Fibroblast of mammary gland (primary cell): ENCODE data around the gene CBLN3.

Source experiments
- DNase-seq: peaks from one replicate; pipeline ENCODE4 v3.0.0-alpha.2; 2010; ENCODE audit warnings: low read depth
- H3K4me3 ChIP-seq: 2 replicates; pipeline ENCODE4 v1.5.1; 2011; ENCODE audit warnings: low read depth, mild to moderate bottlenecking, low read length, moderate library complexity; ENCODE audit not compliant: control insufficient read depth
- TF ChIP-seq, protein P1 (sequence below): conservative IDR thresholded peaks from 2 replicates; pipeline ENCODE4 v1.5.1; 2011; ENCODE audit warnings: low read depth, low read length, inconsistent platforms; ENCODE audit not compliant: control insufficient read depth, insufficient read depth

Gene CBLN3

DNA sequence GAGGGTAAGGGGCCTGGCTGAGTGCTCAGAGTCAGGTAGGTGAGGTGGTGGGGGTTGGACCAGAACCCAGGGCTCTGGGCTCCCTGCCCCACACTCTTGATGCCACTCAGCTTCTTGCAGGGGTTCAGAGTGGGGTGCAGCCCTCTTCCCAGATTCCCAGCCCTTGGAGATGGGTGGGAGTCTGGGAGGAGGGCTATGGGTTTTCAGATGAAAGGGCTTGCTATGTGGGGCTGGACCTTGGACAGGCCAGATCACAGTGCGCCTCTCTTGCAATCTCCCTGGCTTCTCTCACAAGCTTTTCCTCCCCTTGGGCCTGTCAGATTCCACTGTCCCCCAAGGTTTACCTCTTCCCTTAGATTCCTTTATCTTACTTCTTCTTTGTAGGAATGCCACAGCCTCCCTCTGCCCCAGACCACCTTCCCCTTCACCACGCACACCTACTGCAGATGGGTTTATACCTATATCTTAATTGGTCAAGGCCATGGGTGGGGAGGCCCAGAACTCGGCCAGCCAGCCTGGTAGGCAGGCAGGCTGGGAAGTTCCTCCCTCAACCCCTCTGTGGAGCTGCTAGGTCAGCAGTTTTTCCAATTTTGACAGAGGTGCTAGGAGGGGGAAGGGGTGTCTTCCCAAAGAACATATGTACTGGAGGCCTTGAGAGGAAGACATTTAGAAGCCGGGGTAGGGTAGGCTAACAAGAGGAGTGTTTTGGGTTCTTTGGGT lies 29.3 kb downstream of the CBLN3 start:
- TF ChIP-seq, protein P1, sequence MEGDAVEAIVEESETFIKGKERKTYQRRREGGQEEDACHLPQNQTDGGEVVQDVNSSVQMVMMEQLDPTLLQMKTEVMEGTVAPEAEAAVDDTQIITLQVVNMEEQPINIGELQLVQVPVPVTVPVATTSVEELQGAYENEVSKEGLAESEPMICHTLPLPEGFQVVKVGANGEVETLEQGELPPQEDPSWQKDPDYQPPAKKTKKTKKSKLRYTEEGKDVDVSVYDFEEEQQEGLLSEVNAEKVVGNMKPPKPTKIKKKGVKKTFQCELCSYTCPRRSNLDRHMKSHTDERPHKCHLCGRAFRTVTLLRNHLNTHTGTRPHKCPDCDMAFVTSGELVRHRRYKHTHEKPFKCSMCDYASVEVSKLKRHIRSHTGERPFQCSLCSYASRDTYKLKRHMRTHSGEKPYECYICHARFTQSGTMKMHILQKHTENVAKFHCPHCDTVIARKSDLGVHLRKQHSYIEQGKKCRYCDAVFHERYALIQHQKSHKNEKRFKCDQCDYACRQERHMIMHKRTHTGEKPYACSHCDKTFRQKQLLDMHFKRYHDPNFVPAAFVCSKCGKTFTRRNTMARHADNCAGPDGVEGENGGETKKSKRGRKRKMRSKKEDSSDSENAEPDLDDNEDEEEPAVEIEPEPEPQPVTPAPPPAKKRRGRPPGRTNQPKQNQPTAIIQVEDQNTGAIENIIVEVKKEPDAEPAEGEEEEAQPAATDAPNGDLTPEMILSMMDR = no peak
- no peak overlapping the region for H3K4me3 ChIP-seq

DNA sequence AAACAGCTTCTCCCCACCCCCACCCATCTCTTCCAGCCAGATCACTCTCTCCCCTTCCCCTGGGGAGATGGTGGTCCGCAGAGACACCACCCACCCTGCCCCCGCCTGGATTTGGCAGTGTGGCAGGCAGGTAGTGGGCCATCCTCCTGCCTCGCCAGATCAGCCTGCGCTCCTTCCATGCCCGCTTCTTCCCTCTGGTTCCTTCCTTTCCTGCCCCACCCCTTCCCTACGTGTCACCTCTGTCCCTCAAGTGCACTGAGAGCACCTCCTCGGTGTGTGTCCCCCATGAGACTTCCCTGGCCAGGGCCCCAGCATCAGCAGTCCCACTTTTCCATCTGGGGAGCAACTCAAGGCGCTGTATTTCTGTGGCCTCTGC lies 30.0 kb downstream of the CBLN3 start:
- DNase-seq = no peak
- peak overlapping the region; percentile 51 for H3K4me3 ChIP-seq
- TF ChIP-seq, protein P1 = no peak

More for the DNA sequence above, 29.3 kb downstream of the CBLN3 start:
- no peak for DNase-seq

DNA sequence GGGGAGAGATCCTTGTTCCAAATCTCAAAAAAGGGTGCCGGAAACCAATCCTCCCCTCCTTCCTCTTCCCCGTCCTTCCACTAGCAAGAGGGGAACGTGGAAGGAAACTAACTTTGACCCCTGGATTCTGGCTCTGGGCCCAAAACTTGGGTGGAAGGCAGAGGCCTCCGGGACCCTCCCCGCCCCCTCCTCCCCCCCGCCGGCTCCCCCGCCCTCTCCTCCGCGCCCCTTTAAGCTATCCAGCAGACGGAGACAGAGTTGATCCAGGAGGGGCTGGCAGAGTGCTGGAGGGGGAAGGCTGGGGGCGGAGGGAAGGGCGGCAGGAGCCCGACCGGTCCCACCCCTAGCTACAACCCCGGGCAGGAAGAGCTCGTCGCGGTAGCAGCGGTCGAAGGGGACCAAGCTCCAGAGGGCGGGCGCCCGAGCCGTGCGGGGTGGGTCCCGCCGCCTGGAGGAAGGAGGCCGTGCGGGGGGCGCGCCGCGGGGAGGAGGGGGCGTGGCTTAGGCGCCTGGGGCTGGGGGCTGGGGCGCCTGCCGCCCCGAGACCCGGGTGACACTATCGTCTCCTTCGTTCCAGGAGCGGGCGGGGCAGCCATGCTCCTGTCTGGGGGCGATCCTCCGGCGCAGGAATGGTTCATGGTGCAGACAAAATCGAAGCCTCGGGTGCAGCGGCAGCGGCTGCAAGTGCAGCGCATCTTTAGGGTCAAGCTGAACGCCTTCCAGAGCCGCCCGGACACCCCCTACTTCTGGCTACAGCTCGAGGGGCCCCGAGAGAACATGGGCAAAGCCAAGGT lies 30.6 kb downstream of the CBLN3 start, which contains the start of gene NYNRIN:
Gene NYNRIN (plus strand): TSS at position 351 of the 794 bp plus-strand sequence. CDS start 244 bp downstream, at position 595.
- TF ChIP-seq, protein P1 = no peak
- DNase-seq = peak; percentile 20
- peak within 1 kb of the TSS; percentile 51 for H3K4me3 ChIP-seq

DNA sequence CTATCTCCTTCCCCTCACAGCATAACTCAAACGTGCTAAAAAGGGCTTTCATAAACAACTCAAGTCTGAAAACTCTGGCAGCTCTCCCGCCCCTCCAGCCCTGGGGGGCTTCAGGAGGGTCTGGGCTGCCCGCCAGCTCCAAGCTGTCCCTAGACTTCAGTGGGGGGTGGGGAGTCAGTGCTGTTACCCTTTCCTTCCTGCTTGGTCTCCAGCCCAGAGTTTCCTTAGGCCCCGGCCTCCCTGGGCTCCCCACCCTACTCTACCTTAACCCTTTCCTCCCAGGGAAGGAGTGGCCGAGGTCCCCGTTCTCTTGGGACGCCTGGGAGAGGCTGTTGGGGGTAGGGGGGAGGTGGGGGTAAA lies 31.2 kb downstream of the CBLN3 start:
- no peak for DNase-seq
- TF ChIP-seq, protein P1 = no peak
- peak overlapping the region; percentile 51 for H3K4me3 ChIP-seq

DNA sequence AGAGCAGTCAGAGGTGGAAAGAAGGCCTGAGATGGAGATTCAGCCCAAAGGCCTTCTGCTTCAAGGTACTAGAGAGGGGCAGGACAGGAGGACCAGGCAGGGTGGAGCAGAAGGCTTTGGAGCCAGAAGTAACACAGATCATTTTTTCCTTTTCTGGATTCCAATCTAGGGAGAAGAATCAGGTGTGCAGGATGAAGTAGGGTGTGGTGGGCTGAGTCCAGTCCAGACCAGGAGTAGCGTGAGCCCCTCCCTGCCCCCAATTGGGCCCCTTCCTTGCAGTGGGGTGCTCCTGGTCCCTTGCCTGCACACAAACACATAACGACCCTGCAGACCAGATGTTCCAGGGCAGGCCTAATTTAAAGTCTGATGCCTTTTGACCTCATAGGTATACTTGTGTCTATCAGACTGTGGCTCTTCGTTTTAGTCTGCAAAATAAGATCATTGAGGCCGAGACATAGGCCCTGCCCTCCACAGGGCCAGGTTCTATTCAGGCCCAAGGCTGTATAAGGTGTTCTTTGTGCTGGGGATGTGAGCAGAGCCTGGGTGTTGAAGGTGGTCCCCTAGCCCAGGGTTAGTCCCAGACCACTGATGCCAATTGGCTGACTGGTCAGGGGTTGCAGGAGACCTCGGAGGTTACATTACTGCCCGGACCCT lies 31.7 kb downstream of the CBLN3 start:
- H3K4me3 ChIP-seq = no peak overlapping the region
- DNase-seq = no peak
- TF ChIP-seq, protein P1 = no peak

DNA sequence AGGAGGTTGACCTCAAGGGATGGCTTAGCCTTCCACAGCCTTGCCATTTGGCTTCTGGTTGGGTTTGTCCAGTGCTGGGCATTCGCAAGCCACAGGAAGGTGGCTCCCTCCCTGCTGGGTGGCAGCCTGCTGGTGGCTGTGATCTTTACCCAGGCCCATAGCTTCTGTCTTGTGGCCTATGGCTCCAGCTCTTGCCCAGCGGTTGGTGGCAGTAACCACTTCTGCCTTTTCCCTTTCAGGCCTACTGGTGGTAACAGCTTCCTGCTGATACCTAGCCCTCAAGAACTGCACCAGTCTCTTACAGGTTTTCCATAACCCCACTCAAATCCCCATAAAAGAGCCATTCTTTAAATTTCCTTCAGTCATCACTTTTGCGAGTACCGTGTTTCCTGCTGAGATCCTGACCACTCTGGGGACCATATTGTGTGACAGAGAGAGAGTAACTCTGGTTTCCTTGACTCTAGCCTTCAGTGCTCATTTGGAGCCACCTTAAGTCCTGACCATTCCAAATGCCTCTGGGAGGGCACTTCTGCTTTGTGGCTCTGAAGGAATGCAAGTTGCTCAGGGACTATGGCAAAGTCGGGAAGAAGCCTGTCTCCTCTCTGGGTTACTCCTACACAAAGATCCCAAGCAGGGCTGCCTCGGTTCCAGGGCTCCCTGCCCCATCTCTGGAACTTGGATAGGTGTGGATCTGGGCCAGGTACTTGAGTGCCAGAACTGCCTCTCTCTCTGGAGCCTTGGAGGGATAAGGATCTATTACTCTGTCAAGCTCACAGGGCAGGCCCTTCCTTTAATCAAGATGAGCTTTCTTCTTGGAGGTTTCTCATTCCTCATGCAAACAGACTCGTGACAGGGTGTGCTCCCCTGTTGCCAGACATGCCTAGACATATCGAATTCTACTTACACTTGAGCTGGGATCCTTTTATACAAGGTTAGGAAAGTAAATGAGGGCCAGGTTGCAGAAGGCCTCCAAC lies 33.6 kb downstream of the CBLN3 start:
- DNase-seq = no peak
- H3K4me3 ChIP-seq = no peak overlapping the region
- TF ChIP-seq, protein P1 = no peak
